Hematopoietic multipotent progenitor cell treated with erythropoietin and hydrocortisone succinate and interleukin-3 and kit ligand, for 15 days (in vitro differentiated cells): ENCODE measurements around the gene LPCAT4.
"Not testable (repeated sequence)": the region's sequence is repeated elsewhere in the genome, so short reads cannot be mapped to it uniquely, and the experiment has no call there.

Experiments used
- DNase-seq: peaks from one replicate; pipeline ENCODE4 v3.0.0-alpha.2; 2015; ENCODE audit warnings: low spot score

LPCAT4 gene

GRCh38 chr15:34362047-34362773 lies 4.8 kb downstream of the LPCAT4 start:
- DNase-seq, result no peak

- DNase-seq, result no peak
These were observed 5.7 kb downstream of the LPCAT4 start for GRCh38 chr15:34361278-34361677.

GRCh38 chr15:34360298-34360697 lies 6.7 kb downstream of the LPCAT4 start:
- DNase-seq, result no peak

- DNase-seq, result no peak
These were observed 7.6 kb downstream of the LPCAT4 start for GRCh38 chr15:34359416-34359815.

- DNase-seq, result no peak
These were observed 8.0 kb downstream of the LPCAT4 start for GRCh38 chr15:34358948-34359347.

GRCh38 chr15:34358367-34358766 lies 8.6 kb downstream of the LPCAT4 start:
- no peak for DNase-seq

- DNase-seq, result no peak
These were observed 9.3 kb downstream of the LPCAT4 start for GRCh38 chr15:34357653-34358052.

- no peak for DNase-seq
These were observed 11.8 kb downstream of the LPCAT4 start for GRCh38 chr15:34355241-34355640.

GRCh38 chr15:34354286-34354685 lies 12.7 kb downstream of the LPCAT4 start:
- DNase-seq, result no peak

- DNase-seq, result no peak
These were observed 13.4 kb downstream of the LPCAT4 start for GRCh38 chr15:34353627-34354026.

GRCh38 chr15:34352996-34353395 lies 14.0 kb downstream of the LPCAT4 start:
- DNase-seq, result not testable (repeated sequence)

- no peak for DNase-seq
These were observed 17.2 kb downstream of the LPCAT4 start for GRCh38 chr15:34349769-34350168.

GRCh38 chr15:34348735-34349300 lies 18.2 kb downstream of the LPCAT4 start:
- DNase-seq, result no peak

- DNase-seq, result no peak
These were observed 18.9 kb downstream of the LPCAT4 start for GRCh38 chr15:34347951-34348638.

GRCh38 chr15:34342737-34343575 lies 24.0 kb downstream of the LPCAT4 start, which contains the start of the genes NOP10 and NUTM1:
Gene NOP10 (minus strand): TSS chr15:34343136. CDS start chr15:34343073, 63 bp downstream.
Gene NUTM1 (plus strand): TSS chr15:34343315. CDS start chr15:34343697, 382 bp downstream.
- DNase-seq, result peak; percentile 93

GRCh38 chr15:34342213-34342736 lies 24.7 kb downstream of the LPCAT4 start:
- not testable (repeated sequence) for DNase-seq

GRCh38 chr15:34341381-34342212 lies 25.4 kb downstream of the LPCAT4 start:
- DNase-seq, result no peak

GRCh38 chr15:34339946-34340345 lies 27.1 kb downstream of the LPCAT4 start:
- DNase-seq, result no peak

- no peak for DNase-seq
These were observed 28.6 kb downstream of the LPCAT4 start for GRCh38 chr15:34338347-34338746.

GRCh38 chr15:34337557-34338306 lies 29.3 kb downstream of the LPCAT4 start, which contains the start of gene SLC12A6:
Gene SLC12A6 (minus strand): TSS chr15:34337781. CDS start chr15:34336680, 1,101 bp downstream.
- DNase-seq, result peak; percentile 95
